Neural cell (in vitro differentiated cells): ENCODE measurements around the gene NDC1. TPM values are rescaled to one million over a fixed set of nuclear protein-coding genes. Genes with fewer than 3 reads are reported as not detected.

ENCODE experiments used
- H2AFZ ChIP-seq: fragments of 200-600, 300-800 bp; sonication (generic), shearing (Covaris generic); 2 replicates; pipeline ENCODE4 v1.6.0; 2014; ENCODE audit warnings: low read depth, mild to moderate bottlenecking, antibody characterized with exemption, low read length, moderate library complexity
- H3F3A ChIP-seq: fragments of 200-600 bp; shearing (Covaris generic); 2 replicates; pipeline ENCODE4 v1.6.1; 2016; ENCODE audit warnings: mild to moderate bottlenecking, moderate library complexity, mixed read lengths, antibody characterized with exemption, low read length; ENCODE audit not compliant: insufficient read depth, poor library complexity, severe bottlenecking
- H3K27ac ChIP-seq: fragments of 200-600, 300-800 bp; sonication (generic), shearing (Covaris generic); 2 replicates; pipeline ENCODE4 v1.5.1; 2014; ENCODE audit warnings: mild to moderate bottlenecking, low read length, moderate library complexity
- H3K27me3 ChIP-seq: fragments of 300-800, 200-600 bp; sonication (generic), shearing (Covaris generic); 2 replicates; pipeline ENCODE4 v1.6.0; 2014; ENCODE audit warnings: mild to moderate bottlenecking, low read depth, low read length, moderate library complexity; ENCODE audit not compliant: insufficient read depth
- H3K36me3 ChIP-seq: fragments of 300-800, 200-600 bp; sonication (generic), shearing (Covaris generic); 2 replicates; pipeline ENCODE4 v1.5.1; 2014; ENCODE audit warnings: mild to moderate bottlenecking, antibody characterized with exemption, low read length, moderate library complexity; ENCODE audit not compliant: insufficient read depth
- H3K4me2 ChIP-seq: fragments of 300-800, 200-600 bp; sonication (generic), shearing (Covaris generic); 2 replicates; pipeline ENCODE4 v1.6.0; 2014; ENCODE audit warnings: mild to moderate bottlenecking, low read length
- H3K4me3 ChIP-seq: fragments of 300-800, 200-600 bp; sonication (generic), shearing (Covaris generic); 2 replicates; pipeline ENCODE4 v1.5.1; 2014; ENCODE audit warnings: mild to moderate bottlenecking, low read length, moderate library complexity
- H3K79me2 ChIP-seq: fragments of 200-600 bp; shearing (Covaris generic); replicated peaks from 2 replicates; pipeline ENCODE4 v1.6.0; 2014; ENCODE audit warnings: mild to moderate bottlenecking, low read length, moderate library complexity; ENCODE audit not compliant: insufficient read depth
- H3K9ac ChIP-seq: fragments of 300-800, 200-600 bp; sonication (generic), shearing (Covaris generic); 2 replicates; pipeline ENCODE4 v1.6.1; 2016; ENCODE audit warnings: mild to moderate bottlenecking, low read length, mixed read lengths
- H3K9me2 ChIP-seq: fragments of 200-600 bp; shearing (Covaris generic); 2 replicates; pipeline ENCODE4 v1.6.1; 2016; ENCODE audit warnings: mild to moderate bottlenecking, low read length, mixed read lengths; ENCODE audit not compliant: insufficient read depth
- H3K9me3 ChIP-seq: fragments of 200-600, 300-800 bp; sonication (generic), shearing (Covaris generic); 2 replicates; pipeline ENCODE4 v1.6.1; 2016; ENCODE audit warnings: mild to moderate bottlenecking, mixed run types, low read length, moderate library complexity, mixed read lengths
- H4K20me1 ChIP-seq: fragments of 200-600 bp; shearing (Covaris generic); 2 replicates; pipeline ENCODE4 v1.6.1; 2016; ENCODE audit warnings: mild to moderate bottlenecking, mixed run types; ENCODE audit not compliant: insufficient read depth
- CTCF ChIP-seq: fragments of 450-650 bp; IDR thresholded peaks from 2 replicates; pipeline ENCODE4 v1.5.1; 2014; ENCODE audit warnings: antibody characterized with exemption, mild to moderate bottlenecking, moderate library complexity; ENCODE audit not compliant: poor library complexity, severe bottlenecking
- EP300 ChIP-seq: fragments of 450-650 bp; conservative IDR thresholded peaks from 2 replicates; pipeline ENCODE4 v1.6.1; 2014; ENCODE audit warnings: antibody characterized with exemption, mild to moderate bottlenecking, moderate library complexity; ENCODE audit not compliant: poor library complexity, severe bottlenecking
- EZH2 ChIP-seq: fragments of 200-600, 300-800 bp; shearing (Covaris generic), sonication (generic); IDR thresholded peaks from 2 replicates; pipeline ENCODE4 v1.6.1; 2014; ENCODE audit warnings: antibody characterized with exemption, low read length, borderline replicate concordance, mild to moderate bottlenecking; ENCODE audit not compliant: insufficient read depth, poor library complexity, severe bottlenecking
- MXI1 ChIP-seq: fragments of 450-650 bp; conservative IDR thresholded peaks from 2 replicates; pipeline ENCODE4 v1.6.1; 2014; ENCODE audit warnings: antibody characterized with exemption, mild to moderate bottlenecking; ENCODE audit not compliant: poor library complexity, severe bottlenecking
- POLR2AphosphoS5 ChIP-seq: IDR thresholded peaks from 2 replicates; pipeline ENCODE4 v1.6.1; 2012
- RAD21 ChIP-seq: fragments of 450-650 bp; conservative IDR thresholded peaks from 2 replicates; pipeline ENCODE4 v1.6.1; 2014; ENCODE audit warnings: antibody characterized with exemption, mild to moderate bottlenecking, moderate library complexity
- SMC3 ChIP-seq: fragments of 450-650 bp; conservative IDR thresholded peaks from 2 replicates; pipeline ENCODE4 v1.6.1; 2014; ENCODE audit warnings: antibody characterized with exemption, mild to moderate bottlenecking, moderate library complexity; ENCODE audit not compliant: poor library complexity
- TAF1 ChIP-seq: IDR thresholded peaks from 2 replicates; pipeline ENCODE4 v1.6.1; 2012; ENCODE audit warnings: low read depth
- polyA plus RNA-seq: library from polyadenylated mRNA; depleted of rRNA; stranded (reverse); fragments of >200 nt; gene quantifications from 2 replicates; pipeline ENCODE4 v1.2.3, GENCODE V29; 2014
- TF ChIP-seq, protein P1 (sequence below): IDR thresholded peaks from 2 replicates; pipeline ENCODE4 v1.6.1; 2012; ENCODE audit warnings: borderline replicate concordance

The NDC1 gene
- polyA plus RNA-seq, 1 donor from 2014 or later, result 18.0 TPM

DNA sequence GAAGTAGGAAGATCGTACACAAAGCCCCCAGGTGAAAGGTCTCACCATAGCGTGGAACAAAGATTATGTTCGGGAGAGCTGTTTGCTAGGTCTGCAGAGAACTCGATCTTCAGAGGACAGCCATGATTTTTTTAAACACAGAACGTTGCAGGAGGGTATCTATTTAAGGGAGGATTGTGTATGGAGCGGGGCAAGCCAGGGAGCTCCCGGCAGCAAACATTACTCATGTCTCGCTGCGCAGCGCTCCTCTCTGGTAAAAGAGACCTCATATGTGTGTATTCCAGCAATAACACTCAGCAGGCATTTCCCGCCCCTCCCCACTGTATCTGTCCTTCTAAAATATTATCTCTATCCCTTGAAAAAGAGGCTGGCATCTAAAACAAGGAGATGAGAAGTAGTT, 101.8 kb downstream of the NDC1 start:
- no peaks in the 10 kb centered on the region for H3F3A ChIP-seq
- no peak overlapping the region for H2AFZ ChIP-seq
- H3K27ac ChIP-seq, result no peak overlapping the region
- no peaks in the 10 kb centered on the region for H3K9me2 ChIP-seq
- H3K4me2 ChIP-seq, result no peak overlapping the region
- H3K9ac ChIP-seq, result no peak overlapping the region
- no peaks in the 10 kb centered on the region for H3K36me3 ChIP-seq
- no peaks in the 10 kb centered on the region for H4K20me1 ChIP-seq
- H3K27me3 ChIP-seq, result peaks cover 65% of the 10 kb centered on the region
- H3K79me2 ChIP-seq, result no peaks in the 10 kb centered on the region
- no peak overlapping the region for H3K4me3 ChIP-seq
- TF ChIP-seq MXI1 (no peak), SMC3 (no peak), TAF1 (no peak), EP300 (no peak), RAD21 (no peak), POLR2AphosphoS5 (no peak), CTCF (no peak), EZH2 (no peak)
- TF ChIP-seq, protein P1, sequence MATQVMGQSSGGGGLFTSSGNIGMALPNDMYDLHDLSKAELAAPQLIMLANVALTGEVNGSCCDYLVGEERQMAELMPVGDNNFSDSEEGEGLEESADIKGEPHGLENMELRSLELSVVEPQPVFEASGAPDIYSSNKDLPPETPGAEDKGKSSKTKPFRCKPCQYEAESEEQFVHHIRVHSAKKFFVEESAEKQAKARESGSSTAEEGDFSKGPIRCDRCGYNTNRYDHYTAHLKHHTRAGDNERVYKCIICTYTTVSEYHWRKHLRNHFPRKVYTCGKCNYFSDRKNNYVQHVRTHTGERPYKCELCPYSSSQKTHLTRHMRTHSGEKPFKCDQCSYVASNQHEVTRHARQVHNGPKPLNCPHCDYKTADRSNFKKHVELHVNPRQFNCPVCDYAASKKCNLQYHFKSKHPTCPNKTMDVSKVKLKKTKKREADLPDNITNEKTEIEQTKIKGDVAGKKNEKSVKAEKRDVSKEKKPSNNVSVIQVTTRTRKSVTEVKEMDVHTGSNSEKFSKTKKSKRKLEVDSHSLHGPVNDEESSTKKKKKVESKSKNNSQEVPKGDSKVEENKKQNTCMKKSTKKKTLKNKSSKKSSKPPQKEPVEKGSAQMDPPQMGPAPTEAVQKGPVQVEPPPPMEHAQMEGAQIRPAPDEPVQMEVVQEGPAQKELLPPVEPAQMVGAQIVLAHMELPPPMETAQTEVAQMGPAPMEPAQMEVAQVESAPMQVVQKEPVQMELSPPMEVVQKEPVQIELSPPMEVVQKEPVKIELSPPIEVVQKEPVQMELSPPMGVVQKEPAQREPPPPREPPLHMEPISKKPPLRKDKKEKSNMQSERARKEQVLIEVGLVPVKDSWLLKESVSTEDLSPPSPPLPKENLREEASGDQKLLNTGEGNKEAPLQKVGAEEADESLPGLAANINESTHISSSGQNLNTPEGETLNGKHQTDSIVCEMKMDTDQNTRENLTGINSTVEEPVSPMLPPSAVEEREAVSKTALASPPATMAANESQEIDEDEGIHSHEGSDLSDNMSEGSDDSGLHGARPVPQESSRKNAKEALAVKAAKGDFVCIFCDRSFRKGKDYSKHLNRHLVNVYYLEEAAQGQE, result no peak
- H3K9me3 ChIP-seq, result no peaks in the 10 kb centered on the region

GRCh38 chr1:53735681-53736080, 102.4 kb downstream of the NDC1 start:
- TF ChIP-seq, protein P1, result no peak
- H3K4me2 ChIP-seq, result no peak overlapping the region

More at GRCh38 chr1:53735681-53736080, 102.4 kb downstream of the NDC1 start:
- Histone ChIP-seq H3K9me2 (no peaks in the 10 kb centered on the region), H3K4me3 (no peak overlapping the region), H3F3A (no peaks in the 10 kb centered on the region), H3K36me3 (no peaks in the 10 kb centered on the region), H3K79me2 (no peaks in the 10 kb centered on the region), H3K9me3 (no peaks in the 10 kb centered on the region), H3K27me3 (peaks cover 65% of the 10 kb centered on the region), H2AFZ (no peak overlapping the region), H3K9ac (no peak overlapping the region), H3K27ac (no peak overlapping the region), H4K20me1 (no peaks in the 10 kb centered on the region)
